NCI-H128 (cell line): ENCODE data around the gene MARCO.
"Not testable (repeated sequence)": the region's sequence is repeated elsewhere in the genome, so short reads cannot be mapped to it uniquely, and the experiment has no call there.

Experiments used
- DNase-seq: peaks from one replicate; lab custom pipeline; 2025; ENCODE audit not compliant: unreplicated experiment; lab: John Stamatoyannopoulos, UW

Gene MARCO

DNA sequence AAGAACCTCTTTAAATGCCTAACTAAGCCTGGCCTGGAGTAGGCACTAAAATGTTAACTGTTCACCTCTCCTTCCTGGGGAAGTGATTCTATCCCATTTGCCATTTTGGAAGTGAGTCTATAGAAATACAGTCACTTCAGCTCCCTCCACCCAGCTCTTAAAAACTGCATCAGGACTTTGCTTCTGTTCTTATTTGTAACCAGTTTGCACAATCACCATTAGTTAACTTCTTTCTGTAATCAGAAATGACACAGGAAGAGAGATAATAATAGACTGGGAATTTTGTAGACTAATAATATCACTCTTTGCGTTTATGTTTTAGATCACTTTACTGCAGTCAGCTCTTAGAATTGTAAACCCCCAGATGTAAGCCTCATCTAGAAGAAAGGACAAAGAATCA lies 16.0 kb upstream of the MARCO start:
- no peak for DNase-seq

DNA sequence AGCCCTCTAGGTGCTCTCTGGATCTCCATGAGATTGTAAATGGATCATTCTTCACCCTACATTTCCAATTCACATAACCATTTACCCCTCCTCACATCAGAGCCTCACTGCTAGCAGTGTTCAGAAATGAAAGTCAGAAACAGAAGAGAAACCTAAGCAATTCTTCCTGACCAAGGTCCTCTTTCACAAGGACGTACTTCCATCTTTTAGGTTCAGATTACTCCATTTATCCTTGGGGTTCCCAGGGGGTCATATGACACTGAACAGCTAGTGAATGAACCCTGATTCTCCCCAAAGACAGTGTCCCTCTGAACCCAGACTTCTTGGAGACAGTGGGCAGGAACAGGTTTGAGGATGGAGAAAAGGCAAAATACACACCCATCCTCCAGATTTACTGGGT lies 12.9 kb upstream of the MARCO start:
- no peak for DNase-seq

DNA sequence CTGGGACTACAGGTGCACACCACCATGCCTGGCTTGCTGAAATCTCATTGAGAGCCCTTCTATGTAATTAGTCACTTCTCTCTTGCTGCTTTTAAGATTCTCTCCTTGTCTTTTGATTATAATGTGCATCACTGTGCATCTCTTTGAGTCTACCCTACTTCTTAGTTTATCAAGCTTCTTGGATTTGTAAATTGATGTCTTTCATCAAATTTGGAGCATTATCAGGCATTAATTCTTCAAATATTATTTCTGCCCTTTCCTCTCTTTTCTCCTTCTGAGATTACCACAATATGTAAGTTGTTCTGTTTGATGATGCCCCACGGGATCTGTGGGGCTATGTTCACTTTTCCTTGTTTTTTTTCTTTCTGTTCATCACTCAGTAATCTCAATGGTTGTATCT lies 9.0 kb upstream of the MARCO start:
- no peak for DNase-seq

DNA sequence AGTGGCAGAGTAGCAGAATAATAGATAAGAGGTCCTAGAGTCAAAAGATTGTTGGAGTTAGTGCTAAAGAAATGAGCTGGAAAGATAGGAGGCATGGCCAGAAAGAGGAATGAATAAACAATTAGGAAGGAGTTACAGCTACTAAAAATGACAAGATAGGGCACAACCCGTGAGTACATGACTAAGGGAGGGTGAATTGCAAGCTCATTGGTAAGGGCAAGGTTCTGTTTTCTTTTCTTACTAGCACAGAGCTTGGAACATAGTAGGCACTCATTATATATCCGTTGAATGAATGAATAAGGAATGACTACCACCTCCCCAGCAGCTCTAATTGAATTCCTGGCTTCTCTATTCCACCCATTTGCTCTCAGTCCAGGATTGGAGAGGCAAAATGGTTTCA lies 5.7 kb upstream of the MARCO start:
- no peak for DNase-seq

DNA sequence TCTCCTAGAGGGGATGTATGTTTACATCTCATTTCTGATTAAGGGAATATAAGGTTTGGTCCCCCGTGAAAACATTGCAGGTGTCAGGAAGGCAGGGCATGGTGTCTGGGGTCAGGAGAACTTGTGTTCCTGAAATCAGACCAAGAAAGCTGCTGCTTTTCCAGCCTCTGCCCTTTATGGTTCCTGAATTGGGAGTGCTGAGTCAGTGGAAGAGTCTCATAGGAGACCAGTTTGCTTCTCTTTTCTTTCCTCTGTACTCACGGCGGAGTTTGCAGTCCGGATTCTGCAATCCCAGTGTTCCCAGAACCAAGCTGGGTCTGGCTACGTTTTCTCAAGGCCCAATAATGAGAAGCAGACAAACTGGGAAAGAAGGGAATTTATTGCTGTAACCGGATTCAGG lies 5.1 kb upstream of the MARCO start:
- DNase-seq, result no peak

DNA sequence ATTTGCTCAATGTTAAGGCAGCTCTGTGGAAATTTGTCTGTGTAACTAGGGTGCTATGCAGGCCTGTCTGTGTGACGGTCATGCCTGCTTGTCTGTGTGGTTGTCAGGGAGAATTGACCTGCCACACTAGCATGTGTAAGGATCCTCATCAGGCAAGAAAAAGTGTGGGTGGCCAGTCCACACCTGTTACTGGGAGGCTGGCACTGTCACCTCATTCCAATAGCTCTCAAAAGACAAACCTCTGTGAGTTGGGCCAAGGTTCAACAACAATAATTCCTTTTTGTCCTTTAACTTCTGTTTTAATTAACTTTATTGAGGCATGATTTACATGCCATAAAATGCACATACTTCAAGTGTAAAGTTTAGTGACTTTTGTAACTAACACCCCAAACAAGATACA lies 4.2 kb upstream of the MARCO start:
- DNase-seq, result no peak

DNA sequence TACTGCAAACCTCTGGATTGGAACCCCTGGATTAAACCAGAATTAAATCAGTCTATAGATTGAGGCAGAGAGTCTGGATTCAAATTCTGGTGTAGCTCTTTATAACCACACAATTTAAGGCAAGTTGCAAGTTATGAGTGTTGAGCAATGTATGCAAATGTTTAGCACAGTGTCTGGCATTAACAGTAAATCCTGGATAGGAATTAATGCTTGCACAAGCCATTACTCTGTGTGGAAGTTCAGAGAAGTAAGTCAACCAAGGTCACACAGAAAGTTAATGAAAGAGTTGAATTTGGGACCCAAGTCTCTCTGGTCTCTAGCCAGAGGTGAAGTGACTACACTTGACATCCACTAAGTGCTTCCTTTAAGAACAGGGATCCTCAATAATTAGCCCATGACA lies 2.0 kb upstream of the MARCO start:
- DNase-seq, result no peak

DNA sequence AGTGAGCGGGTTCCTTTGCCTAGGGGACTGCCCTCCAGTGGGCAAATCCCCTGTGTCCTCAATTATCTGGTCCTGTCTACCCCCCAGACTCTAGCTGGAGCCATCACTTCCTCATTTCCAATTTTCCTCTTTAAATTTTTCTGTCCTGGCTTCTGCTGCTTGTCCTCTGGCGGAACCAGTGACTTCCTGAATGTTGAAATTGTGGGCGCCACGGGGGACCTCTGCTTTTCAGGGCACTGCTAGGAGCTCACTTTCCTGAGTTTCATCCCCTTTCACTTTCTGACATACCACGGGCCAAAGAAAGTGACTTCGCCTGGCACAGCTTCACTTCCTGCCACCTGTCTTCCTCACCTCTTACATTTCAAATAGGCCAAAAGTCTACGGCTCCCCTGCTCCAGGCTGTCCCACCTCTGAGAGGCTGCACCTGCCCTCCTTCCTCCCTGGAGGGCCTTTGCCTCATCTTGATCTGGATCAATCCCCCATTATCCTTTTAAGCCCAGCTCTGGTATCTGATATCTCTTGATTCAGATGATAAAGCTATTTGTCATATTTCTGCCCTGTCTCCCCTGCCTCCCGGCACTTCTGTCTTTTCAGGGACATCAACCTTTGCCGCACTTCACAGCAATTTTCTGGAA lies 1.4 kb upstream of the MARCO start:
- no peak for DNase-seq

DNA sequence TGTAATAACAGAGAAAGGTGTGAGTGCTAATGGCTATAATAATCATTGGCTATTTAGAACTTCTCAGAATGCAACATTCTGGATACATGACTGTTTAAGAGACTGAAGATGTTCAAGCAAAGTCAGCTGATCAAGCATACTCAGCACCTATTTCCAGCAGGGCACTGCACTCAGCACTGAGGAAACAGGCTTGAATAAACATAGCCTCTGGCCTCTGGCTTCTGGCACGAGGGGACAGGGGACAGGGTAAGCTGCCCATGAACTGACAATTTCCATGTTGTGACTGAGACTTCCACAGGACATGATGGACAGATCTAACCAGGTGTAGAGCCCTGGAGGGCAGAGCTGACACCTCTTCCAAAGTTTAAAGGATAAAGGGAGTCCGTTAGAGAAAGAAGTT lies 1.3 kb downstream of the MARCO start:
- DNase-seq, result no peak

DNA sequence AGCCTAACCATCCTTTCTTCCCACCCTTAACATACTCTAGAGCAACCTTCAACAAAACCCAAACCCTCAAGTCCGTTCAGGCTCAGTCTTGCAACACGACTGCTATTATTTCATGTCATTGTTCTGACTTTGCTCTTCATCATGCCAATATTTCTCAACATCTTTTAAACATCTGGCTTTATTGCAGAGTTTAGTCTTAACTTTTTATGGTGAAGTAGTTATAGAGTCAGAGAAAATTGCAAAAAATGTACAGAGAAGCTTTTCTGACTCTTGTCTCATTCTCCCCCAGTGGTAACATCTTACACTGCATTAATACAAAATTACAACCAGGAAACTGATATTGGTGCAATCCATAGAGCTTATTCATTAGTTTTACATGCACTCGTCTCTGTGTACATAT lies 3.9 kb downstream of the MARCO start:
- DNase-seq, result no peak

DNA sequence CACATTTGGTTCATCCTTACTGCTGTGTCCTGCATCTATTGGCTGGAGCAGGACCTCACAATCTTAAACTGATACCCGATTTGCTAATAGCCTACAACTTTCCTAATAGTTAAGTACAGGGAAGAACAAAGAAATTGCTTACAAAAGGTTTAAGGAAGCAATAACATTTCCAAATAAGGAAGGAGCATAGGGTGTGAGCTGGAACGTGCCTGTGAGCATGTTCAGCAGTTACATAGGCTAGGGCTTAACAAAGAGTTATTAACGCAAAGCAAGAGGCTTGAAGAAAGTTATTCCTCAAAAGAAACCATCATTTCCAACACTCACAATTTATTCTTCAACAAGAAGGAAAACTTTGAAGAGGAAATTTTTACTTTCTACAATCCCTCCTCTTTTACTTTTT lies 6.3 kb downstream of the MARCO start:
- DNase-seq, result not testable (repeated sequence)

DNA sequence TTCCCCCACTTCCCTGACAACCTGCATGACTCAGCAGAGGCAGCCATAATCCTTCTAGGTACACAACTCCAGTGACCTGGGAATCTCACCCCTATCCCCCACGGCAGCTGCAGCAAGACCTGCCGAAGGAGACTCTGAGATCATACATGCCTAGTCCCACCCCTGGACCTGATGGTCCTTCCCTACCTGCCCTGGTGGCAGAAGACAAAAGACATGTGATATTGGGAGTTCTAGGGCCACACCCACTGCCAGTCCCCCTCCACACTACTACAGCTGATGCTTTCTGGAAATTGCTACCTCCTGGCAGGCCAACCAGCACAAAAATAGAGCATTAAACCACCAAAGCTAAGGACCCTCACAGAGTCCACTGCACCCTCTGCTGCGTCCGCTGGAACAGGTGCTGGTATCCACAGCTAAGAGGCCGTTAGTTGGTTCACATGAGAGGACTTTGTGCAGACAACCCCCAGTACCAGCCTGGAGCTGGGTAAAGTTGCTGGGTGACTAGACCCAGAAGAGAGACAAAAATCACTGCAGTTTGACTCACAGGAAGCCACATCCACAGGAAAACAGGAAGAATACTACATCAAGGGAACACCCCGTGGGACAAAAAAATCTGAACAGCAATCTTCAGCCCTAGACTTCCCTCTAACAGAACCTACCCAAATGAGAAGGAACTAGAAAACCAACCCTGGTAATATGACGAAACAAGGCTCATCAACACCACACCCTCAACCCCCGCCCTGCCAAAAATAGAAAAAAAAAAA lies 12.5 kb downstream of the MARCO start:
- DNase-seq, result no peak

DNA sequence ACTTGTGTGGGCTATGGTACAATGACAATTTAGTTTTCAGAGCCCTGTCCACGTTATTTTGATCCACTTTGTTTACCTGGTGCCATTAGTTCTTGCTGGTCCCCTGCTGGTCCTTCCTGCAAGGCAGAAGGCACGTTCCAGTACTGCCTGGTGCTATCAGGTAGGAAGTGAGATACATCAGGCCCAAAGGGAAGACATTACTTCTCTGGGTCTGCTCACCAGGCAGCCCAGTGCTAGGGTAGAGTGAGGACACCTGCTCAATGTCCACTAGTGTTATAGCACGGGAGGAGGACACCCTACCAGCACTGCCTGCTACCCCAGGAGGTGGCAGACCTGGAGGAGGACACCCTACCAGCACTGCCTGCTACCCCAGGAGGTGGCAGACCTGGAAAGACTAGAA lies 23.7 kb downstream of the MARCO start:
- no peak for DNase-seq

DNA sequence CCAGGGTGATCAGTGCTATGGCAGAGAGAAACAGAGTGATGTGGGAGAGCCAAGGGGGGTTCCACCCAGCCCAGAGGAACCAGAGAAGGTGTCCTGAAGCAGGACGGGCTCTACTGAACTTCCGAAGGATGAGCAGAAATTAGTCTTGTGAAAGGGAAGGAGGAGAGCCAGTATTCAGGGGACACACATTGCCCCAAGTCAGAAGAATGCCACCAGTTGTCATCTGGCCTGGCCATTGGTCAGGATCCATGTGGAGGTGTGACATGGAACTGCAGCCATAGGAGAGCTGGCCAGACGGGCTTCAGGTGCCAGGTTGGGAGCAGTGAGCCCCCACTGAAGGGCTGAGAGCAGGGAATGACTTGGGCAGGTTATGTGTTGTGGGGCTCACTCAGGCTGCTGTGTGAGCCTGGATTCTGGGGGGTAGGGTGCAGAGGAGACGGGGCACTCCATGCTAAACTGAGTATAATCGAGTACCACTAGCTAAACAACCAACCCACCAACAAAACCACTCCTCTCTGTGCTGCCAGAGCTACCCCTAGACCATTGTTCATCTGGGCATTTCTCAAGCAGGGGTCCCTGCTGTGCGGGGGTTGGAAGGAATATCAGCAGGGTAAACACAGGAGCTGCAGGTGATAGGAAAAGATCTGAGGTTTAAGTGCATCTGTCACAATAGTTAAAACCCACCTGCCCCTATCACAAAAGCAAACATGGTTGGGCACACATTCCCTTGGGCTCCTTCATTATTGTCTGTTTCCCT lies 25.3 kb downstream of the MARCO start:
- DNase-seq, result no peak

DNA sequence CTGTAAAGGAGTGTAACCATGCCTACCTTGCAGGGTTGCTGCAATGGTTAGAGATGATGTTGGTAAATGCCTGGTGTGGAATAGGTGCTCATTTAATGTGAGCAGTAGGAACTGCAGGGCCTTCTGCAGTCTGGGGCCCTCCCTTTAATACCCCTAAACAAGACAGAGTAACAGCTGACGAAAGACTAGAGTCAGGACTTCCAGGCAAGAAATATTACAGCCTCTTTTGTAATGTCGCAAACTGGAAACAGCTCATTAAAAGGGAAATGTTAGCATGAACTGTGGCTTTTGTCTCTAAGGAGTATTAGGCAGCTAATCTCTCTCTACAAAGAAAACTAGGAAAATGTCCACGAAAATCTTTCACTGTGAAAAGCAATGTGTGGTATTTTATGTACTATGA lies 26.0 kb downstream of the MARCO start:
- DNase-seq, result no peak

DNA sequence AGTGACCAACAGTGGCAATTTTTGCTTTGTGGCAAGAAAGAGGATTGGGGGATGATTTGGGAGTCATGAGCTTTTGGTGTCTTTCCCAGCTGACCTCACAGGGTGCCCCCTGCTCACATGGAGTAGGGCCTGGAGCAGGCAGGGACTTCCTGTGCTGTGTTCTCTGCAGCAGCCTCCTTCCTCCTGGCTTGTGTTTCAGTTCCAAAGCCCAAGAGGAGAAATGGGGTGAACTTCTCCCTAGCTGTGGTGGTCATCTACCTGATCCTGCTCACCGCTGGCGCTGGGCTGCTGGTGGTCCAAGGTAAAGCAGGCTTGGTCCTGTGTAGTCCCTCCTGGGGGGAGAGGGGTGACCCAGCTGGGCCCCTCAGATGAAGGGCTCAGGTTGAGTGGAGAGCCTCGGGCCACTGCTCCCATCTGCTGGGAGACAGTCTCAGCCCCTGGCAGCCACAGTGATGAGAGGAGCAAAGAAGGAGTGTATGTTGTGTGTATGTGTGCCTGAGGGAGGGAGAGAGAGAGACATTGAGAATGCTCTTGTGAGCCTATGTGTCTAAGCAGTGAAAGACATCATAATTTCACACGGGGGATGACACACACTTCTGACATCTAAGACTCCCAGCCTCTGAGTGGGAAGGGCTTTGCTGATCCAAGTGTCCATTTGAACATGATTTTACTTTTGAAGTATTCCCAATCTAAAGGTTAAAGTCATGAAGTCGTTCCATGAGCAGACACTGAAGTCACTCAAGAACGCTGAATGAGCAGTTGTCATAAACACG lies 27.2 kb downstream of the MARCO start:
- no peak for DNase-seq

DNA sequence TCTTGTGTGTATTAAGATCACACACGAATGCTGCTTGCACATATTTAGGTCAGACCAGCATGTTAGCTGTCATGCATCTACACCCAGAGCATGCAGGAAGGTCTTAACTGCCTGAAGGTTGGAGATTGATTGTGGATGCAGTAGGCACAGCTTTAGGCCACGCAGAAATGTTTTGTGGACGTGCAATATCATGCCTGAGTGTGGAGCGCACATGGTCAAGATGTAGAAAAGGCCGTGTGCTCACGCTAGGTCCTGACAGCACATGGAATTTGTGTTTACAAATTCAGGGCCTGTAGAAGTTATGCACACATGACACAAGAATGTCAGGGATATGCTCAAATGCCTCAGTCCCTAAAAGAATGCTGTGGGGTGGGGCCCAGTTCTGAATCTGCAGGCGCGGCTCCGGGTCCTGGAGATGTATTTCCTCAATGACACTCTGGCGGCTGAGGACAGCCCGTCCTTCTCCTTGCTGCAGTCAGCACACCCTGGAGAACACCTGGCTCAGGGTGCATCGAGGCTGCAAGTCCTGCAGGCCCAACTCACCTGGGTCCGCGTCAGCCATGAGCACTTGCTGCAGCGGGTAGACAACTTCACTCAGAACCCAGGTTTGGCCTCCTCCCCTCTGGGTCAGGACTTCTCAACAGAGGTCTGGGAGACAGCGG lies 27.9 kb downstream of the MARCO start:
- DNase-seq, result no peak

DNA sequence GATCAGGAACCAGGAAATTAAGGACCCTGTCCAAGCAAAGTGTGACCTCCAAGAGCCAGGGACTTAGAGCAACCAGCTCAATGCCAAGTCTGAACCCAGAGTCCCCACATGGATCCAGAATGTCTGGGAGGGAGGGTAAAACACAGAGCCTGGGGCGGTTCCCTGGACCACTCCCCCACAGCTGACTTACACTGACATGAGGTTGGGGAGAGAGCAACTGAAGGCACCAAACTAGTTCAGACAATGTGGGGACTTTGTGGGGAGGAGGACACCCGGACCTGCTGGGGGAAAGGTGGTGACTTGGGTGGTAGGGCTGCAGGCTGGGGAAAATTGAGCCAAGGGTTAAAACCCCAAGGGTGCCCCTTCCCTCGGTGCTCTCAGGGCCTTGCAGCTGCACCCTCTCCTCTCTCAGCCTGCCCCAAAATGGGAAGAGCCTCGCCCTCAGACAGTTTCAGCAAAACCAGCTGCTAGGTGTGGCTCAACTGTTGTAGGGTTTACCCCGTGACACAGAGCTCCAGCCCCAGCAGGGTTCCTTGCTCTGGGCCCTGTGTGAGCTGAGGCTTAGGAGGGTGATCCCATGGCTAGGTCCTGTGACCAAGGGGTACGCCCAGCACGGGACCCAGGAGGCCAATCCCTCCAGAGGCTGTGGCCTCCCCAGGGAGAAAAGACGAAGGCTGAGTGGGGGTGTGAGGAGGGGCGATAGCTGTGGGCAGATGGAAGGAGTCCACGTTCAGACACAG lies 28.6 kb downstream of the MARCO start:
- DNase-seq, result no peak

DNA sequence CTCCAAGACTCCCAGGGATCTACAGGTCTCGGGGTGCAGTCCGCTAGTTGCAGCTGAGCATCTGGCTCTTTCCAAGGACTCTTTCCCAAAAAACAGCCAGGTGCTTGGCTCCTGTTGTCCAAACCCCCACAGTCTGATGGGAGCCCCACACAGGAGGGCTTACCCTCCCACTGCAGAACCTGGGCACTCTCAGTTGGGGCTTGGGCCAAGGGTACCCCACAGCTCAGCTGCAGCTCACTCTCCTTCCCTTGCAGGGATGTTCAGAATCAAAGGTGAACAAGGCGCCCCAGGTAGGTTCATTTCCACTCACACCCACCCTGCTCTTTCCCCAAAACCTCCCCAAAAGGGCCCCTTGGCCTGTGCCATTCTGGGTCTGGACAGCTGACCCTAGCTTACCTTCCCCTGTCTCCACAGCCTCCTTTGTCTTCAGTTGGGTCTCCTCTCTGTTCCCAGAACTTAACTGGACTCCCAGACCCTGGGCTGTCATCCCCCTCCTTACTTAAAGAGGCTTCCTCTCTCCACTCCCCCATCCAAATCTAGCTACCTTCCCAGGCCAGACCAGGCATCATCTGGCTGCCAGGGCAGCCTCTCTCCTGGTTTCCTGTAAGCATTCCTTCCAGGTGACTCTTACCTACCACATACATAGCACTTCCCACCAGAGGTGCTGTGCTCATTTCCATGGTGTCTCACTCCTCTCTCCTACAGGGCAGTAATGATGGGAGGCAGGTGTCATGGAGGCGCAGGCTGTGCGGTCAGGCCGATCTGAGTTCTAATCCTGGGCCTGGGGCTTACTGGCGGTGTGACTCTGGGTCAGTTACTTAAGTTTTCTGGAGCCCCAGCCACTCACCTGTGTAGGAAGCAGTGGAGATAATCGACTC lies 29.5 kb downstream of the MARCO start:
- DNase-seq, result no peak
